GM21423 (cell line): ENCODE data around the gene ACOT9.
A peak's percentile ranks its signal among the peaks of the same experiment; 100 is the strongest.
"Not testable (repeated sequence)": the region's sequence is repeated elsewhere in the genome, so short reads cannot be mapped to it uniquely, and the experiment has no call there.

Experiments used
- ATAC-seq: cut with Tn5 transposase; IDR thresholded peaks from one replicate; pipeline ENCODE4 v1.9.1; 2021; ENCODE audit warnings: mild to moderate bottlenecking, moderate library complexity; ENCODE audit not compliant: unreplicated experiment

The ACOT9 gene

DNA sequence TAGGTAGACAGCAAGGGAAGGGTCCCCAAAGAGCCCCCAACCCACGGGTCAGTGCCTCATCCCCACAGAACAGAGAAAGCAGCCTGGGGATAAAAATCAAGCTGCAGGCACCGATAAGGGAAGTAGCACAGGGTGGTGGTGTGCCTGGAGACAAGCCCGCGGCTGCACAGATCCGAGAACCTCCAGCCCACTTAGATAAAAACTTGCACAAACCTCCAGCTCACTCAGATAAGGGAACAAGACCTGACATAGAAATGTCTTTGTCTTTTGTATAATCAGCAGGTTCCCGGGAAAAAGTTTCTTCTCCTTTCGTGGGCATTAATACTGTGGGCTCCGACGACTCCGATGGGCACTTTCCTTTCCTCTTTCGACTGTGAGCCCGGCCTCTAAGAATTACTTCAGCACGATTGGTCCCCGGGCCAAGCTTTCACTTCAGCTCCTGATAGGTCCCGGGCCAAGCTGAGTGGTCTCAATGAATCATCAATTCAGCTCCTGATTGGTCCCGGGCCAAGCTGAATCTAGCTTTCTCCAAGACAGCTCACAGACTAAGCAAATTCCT lies 43.4 kb downstream of the ACOT9 start:
- peak; percentile 84 for ATAC-seq

DNA sequence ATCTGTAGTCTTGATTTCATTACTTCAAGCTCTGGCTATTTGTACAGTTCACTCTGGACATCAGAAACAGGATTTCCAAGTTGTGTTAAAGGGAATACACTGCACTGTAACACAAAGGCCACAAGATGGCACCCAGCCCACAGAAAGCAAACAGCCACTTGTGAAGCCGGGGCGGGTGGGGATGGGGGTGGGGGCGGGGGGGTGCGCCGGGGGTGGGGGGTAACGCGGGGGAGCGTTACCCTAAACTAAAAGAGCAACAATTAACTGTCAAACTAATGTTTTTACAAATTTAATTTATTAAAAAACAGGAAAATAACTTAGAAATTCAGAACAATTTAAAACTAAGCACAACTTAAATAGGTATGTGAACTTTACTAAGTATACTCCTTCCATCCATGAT lies 48.5 kb downstream of the ACOT9 start:
- no peak for ATAC-seq

DNA sequence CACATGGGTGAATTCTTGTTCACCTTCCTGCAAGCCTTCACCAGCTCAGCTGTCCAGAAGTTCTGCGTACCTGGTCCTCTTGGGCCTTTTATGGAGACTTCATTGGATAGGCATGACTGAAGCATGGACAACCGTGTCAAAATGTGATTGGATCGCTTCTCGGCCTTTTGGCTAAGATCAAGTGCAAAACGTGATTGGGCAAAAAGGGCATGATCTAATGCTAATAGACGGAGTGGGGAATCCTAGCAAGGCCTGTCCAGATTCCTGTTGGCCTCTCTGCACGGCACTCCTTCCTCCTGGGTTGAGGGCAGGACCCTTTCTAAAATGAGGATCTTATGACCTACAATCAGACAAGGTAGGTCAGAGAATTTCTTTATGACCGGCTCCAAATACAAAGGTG lies 50.9 kb downstream of the ACOT9 start:
- no peak for ATAC-seq

DNA sequence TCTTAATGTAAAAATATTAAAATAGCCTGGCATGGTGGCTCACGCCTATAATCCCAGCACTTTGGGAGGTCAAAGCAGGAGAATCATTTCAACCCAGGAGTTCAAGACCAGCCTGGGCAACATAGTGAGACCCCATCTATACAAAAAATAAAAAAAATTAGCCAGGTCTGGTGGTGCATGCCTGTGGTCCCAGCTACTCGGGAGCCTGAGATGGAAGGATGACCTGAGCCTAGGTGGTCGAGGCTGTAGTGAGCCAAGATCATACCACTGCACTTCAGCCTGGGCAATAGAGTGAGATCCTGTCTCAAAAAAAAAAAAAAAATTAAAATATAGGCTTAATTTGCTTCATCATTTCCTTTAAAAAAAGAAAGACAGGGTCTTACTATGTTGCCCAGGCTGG lies 66.6 kb downstream of the ACOT9 start:
- ATAC-seq: not testable (repeated sequence)

DNA sequence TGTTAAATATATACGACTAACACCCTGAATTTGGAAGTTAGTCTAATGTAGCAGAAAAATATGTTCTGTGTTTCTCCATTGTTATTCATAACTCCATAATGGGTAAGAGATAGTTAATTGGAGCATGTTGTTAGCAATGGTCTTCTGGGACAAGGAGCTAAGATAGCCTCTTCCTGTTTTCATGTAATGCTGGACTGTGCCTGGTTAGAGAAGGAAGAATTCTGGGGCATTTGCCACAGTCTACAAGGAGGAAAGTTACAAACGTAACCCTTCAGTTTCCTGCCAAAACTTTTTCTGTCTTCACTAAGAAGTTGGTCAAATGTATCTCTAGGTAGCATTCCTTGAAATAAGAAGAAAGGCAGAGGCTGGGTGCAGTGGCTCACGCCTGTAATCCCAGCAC lies 70.0 kb downstream of the ACOT9 start:
- no peak for ATAC-seq

DNA sequence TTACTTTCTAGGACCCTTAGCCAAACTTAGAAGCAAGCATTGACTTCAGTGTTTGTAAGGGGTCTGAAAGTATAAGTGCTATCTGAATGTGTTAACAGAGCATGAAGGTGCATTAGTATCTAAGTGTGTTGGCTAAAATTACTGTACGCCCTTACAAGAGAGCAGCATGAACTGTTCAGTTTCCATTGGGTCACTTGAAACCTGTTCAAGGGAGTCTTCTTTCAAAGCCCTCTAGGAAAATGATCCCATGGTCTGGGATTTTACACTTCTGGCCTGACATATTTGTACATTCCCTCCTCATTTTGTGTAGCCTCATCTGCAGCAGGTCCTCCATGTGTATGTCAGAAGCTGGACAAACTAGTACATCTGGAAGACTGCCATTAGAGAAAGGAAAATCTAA lies 72.5 kb downstream of the ACOT9 start:
- no peak for ATAC-seq

DNA sequence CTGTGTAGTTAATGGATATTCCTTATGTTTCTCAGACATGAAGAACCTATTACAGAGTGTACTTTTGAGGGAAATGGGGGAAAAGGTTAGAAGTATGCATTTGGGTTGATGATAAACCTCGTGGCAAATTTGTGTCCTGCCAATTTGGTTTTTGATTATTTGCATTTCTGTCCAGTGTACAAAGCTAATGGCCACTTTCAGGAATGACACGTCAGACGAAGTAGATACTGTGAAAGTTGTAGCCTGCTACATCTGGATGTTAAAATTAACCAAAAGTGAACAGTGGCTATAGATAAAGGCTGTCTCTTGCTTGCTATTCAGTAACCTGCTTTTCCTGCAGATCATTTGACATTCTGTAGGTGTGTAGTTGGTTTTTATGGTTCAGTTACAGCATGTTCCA lies 74.7 kb downstream of the ACOT9 start:
- ATAC-seq: peak; percentile 64

DNA sequence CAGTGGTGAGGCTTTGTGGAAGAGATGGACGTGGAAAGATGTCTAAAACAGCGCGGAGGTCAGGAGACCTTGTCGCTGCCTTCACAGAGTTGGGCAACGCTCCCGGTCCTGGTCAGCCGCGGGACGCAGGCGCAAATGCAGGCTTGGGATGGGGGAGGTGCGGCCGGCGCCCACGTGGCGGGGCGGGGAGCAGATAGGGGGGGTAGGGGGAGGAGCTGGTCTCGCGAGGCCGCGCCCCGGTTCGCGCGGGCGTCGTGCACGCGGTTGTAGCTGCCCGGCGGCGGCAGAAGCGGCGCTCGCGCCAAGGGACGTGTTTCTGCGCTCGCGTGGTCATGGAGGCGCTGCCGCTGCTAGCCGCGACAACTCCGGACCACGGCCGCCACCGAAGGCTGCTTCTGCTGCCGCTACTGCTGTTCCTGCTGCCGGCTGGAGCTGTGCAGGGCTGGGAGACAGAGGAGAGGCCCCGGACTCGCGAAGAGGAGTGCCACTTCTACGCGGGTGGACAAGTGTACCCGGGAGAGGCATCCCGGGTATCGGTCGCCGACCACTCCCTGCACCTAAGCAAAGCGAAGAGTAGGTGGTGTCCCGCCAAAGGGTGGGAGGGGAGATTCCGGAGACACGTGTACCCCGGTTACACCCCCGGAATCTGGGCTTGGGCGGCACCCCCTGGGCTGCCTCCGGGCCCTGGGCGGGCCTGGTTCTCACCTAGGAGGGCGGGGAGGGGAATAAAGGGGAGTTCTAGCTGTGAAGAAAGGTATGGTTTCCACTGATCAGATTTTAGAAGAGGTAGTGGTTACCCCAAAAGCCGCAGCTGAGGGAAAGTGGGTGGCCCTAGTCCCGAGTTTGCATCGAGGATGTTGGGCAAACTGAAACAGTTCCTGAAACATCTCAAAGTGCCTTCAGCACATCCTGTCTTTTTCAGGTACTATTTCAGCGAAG lies 75.6 kb downstream of the ACOT9 start, which contains the start of gene PRDX4:
TSS of gene PRDX4 (plus strand) at position 255 of the 939 bp plus-strand sequence. CDS start at position 333, 78 bp downstream.
- ATAC-seq: peak; percentile 49

DNA sequence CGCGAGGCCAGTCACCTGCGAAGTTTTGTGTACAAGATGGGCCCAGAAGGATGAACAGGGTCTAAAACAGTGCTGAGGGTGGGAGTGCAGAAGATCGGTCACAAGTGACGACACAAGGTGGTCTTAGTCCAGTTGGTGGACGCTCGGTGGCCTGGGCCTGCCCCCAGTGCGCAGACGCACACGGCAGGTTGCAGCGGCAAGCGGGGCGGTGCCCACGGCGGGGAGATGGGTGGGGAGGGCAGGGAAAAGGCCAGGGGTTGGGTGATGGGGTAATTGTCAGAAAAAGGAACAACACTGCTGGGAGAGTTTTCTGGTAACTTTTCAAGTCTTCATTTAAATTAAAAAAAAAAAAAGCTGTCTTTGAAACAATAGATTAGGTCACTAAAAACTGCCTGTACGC lies 76.8 kb downstream of the ACOT9 start:
- ATAC-seq: no peak

DNA sequence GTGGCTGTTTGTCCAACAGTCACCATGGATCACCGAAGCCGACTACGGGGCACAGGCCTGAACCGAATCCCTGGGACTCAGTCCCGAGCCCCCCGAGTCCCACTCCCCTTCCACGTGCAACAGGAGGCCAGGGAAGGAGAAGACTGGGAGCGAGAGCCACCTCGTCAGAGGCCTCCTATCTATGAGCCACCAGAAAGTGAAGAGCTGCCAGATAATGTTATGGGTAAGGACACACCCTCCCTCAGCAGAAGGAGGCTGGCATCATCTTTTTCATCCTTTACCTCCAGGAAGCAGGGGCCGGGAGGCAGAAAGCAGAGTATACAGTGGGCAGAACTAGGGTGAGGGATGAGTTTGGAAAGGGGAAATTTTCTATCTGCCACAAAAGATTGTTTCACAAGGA lies 78.6 kb downstream of the ACOT9 start:
- no peak for ATAC-seq

DNA sequence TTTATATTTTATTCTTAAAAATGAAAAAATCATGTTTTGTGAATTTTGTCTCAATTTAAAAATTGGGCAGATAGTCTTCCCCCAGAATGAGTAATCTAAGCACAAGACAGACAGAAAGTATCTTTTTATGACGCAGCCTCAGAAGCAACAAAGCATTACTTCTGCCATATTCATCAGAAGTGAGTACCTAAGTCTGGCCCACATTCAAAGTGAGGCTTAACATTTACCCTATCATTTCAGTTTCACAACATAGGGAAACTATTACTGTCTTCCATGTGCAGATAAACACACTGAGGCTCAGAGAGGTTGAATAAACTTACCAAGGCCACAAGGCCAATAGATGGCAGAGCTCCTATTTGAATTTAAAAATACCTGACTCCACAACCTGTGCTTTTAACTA lies 80.2 kb downstream of the ACOT9 start:
- peak; percentile 48 for ATAC-seq

DNA sequence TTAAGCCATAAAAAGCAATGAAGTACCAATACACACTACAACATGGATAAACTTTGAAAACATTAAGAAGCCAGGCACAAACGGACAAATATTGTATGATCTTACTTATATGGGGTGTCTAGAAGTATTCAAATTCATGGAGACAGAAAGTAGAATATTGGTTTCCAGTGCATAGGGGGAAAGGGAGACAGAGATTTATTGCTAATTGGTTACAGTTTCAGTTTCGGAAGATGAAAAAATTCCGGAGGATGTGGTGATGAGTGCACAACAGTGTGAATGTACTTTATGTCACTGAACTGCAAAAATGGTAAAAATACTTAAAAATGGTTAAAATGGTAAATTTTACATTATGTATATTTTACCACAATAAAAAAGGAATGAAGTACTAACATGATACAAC lies 80.9 kb downstream of the ACOT9 start:
- ATAC-seq: peak; percentile 51

DNA sequence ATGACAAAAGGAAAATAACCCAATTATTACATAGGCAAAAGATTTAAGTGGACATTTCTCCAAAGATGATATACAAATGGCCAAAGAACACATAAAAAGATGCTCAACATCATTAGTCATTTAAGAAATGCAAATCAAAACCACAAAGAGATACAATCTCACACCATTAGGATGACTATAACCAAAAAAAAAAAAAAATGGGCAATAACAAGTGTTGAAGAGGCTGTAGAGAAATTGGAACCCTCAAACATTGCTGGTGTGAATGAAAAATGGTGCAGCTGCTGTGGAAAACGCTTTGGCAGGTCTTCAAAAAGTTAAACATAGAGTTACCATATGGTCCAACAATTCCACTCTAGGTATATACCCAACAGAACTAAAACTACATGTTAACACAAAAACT lies 81.4 kb downstream of the ACOT9 start:
- ATAC-seq: no peak

DNA sequence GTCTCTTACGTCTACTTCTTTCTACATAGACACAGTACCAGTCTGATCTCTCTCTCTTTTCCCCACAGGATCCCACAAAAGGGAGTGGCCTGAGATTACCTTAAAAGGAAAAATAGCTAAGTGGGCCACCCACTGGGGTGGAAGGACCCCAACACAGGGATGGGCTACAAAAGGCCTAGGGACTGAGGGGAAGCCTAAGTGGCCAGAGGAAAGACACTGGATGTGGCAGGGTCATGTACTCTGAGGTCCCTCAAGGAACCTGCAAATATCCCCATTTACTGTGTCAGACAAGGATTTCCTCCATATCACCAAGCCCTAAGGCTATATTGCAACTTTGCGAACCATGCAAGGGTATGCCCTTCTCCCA lies 82.3 kb downstream of the ACOT9 start:
- ATAC-seq: no peak

DNA sequence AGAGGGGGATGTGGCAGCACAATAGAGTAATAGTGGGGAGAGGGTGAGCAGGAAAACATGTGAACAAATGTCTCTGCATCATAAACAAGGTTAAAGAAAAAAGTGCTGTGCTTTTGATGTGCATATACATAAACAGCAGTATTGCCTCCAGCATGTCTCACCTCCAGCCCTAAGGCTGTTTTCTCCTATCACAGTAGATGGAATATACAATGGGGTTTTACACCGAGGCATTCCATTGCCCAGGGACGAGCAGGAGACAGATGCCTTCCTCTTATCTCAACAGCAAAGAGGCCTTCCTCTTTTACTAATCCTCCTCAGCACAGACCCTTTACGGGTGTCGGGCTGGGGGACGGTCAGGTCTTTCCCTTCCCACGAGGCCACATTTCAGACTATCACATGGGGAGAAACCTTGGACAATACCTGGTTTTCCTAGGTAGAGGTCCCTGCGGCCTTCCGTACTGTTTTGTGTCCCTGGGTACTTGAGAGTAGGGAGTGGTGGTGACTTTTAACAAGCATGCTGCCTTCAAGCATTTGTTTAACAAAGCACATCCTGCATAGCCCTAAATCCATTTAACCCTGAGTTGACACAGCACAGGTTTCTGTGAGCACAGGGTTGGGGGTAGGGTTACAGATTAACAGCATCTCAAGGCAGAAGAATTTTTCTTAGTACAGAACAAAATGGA lies 82.9 kb downstream of the ACOT9 start:
- not testable (repeated sequence) for ATAC-seq

DNA sequence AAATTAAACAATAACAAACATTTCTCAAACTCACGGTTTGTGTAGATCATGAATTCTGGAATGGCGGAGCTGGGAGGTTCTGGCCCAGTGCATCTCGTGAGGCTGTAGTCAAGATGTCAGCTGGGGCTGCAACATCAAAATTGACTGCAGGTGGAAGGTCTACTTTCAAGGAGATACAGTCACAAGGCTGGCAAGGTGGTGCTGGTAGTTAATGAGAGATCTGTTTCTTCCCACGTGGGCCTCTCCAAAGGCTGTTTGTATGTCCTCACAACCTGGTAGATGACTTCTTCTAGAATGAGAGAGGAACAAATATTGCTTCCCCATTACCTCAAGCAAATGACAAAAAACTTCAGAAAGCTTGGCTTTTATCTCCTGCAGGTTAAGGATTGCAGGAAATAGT lies 83.7 kb downstream of the ACOT9 start:
- no peak for ATAC-seq

DNA sequence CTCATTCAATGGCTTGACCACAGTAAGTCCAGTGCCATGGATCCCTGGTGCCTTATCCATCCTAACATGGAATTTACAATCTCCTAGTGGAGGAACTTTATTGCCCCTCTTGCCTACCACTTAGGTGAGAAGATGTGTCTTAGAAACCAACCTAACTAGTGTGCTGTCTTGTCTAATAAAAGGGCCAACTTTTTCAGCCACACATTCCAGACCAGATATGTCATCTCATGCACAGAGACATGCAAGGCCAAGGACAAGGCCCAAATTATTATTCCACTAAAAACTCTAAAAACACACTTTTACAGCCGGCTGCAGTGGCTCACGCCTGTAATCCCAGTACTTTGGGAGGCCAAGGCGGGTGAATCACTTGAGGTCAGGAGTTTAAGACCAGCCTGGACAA lies 86.4 kb downstream of the ACOT9 start:
- no peak for ATAC-seq

DNA sequence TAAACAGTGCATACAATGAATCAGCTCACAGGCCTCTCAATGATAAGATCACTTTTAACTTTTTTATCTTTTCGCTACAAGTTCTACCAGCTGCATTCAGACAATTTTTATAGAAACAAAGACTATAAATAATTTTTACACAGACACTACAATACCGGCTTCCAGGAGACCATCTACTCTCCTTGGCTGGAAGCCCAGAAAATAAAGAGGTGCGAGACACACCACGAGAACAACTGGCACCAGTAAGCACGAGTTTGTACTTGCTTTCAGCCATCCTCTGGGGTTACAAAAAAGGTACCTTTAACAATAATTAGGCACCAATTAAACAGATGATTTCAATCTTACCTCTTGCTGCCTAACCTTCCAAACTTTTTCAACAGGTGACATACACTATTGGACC lies 87.0 kb downstream of the ACOT9 start:
- no peak for ATAC-seq
